GM19438 (cell line): ENCODE results near the gene AP1B1.
"Not testable (repeated sequence)": the region's sequence is repeated elsewhere in the genome, so short reads cannot be mapped to it uniquely, and the experiment has no call there.

ENCODE experiments used
- ATAC-seq: cut with Tn5 transposase; IDR thresholded peaks from one replicate; pipeline ENCODE4 v1.9.1; 2021; ENCODE audit warnings: low read depth; ENCODE audit not compliant: unreplicated experiment

Gene AP1B1

DNA sequence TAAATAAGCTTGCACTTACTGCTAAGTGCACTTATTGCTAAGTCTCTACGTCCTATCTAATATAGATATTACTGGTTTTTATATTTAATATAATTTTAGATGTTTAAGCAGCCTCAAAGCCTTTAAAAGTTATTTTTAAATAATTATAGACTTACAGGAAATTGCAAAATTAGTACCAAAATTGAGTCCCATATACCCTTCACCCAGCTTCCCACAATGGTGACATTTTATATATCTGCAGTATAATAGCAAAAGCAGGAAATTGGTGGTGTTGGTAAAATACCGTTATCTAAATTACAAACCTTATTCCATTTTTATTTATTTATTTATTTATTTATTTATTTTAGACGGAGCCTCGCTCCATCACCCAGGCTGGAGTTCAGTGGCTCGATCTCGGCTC is 1.9 kb upstream of the AP1B1 start:
- no peak for ATAC-seq

DNA sequence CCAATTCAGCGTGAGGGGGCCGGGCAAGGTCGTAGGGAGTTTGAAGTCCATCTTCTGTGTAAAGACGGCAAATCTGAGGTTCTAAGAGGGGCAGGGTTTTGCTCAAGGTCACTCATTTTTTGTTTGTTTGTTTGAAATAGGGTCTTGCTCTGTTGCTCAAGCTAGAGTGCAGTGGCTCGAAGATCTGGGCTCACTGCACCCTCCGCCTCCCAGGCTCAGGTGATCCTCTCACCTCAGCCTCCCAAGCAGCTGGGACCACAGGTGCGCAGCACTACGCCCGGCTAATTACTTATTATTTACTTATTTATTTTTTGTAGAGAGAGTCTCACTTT is 355 bp upstream of the AP1B1 start:
- ATAC-seq = peak; percentile 7

- ATAC-seq = no peak
These were observed 1.7 kb downstream of the AP1B1 start for GRCh38 chr22:29386708-29387107.

GRCh38 chr22:29385748-29386147 is 2.6 kb downstream of the AP1B1 start:
- ATAC-seq = no peak

DNA sequence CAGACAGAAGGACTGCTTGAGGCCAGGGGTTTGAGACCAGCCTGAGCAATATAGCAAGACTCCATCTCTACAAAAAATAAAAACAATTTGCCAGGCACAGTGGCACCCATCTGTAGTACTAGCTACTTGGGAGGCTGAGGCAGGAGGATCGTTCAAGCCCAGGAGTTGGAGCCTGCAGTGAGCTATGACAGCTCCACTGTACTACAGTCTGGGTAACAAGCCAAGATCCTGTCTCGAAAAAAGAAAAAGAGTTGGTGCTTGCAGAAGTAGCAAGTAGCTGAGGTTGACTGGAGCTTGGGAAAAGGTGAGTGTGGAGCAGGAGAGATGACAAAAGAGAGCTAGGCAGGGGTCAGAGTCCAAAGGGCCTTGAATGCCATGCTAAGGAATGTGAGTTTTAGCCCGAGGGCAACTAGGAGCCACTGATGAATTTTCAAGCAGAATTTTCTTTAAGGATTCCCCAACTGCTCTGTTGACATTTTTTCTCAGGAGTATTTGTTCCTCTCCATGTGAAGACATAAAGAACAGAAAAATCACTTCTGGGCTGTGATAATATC is 3.1 kb downstream of the AP1B1 start:
- ATAC-seq = no peak

GRCh38 chr22:29383740-29384139 is 4.6 kb downstream of the AP1B1 start:
- ATAC-seq = no peak

DNA sequence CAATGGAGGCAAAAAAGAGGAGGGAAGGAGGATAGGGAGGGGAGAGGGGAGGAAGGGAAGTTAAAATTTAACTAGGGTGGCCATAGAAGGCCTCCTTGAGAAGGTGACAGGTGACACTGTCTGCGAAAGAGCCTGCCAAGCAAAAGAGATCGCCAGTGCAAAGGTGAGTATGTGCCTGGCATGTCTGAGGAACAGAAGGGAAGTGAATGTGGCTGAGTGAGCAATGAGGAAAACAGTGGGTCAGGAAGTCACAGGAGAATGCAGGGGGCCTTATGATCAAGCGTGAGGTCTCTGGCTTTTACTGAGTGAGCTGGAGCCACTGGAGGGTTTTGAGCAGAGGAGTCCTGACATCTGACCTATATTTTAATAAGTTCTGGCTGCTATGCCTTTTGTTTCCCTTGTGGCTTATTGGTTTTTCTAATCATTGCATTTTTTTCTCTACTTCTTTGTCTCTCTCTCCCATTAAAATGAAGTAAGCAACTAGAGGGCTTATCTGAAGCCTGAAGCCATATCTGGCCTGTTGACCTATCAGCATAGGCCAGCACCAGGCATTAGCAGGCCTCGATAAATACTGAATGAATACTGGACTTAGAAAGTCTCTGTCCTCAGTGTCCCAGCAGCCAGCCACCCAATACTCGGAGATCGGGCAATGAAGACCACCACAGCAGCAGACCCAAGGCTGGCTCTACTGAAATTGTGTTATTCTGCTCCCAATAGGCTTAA is 5.6 kb downstream of the AP1B1 start:
- no peak for ATAC-seq

DNA sequence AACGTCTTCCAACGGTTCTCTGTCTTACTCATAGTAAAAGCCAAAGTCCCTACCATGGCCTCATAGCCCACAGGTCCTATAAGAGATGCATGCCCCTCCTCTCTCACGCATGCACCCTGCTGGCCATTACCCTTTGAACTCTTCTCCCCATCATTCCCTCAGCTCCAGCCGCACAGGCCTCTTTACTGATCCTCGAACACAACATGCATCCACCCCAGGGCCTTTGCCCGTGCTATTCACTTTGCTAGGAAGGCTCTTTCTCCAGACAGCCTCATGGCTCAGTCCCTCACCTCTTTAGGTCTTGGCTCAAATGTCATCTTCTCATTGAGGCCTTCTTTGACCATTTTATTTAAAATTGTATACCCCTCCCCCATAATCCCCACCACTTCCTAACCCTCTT is 7.5 kb downstream of the AP1B1 start:
- no peak for ATAC-seq

DNA sequence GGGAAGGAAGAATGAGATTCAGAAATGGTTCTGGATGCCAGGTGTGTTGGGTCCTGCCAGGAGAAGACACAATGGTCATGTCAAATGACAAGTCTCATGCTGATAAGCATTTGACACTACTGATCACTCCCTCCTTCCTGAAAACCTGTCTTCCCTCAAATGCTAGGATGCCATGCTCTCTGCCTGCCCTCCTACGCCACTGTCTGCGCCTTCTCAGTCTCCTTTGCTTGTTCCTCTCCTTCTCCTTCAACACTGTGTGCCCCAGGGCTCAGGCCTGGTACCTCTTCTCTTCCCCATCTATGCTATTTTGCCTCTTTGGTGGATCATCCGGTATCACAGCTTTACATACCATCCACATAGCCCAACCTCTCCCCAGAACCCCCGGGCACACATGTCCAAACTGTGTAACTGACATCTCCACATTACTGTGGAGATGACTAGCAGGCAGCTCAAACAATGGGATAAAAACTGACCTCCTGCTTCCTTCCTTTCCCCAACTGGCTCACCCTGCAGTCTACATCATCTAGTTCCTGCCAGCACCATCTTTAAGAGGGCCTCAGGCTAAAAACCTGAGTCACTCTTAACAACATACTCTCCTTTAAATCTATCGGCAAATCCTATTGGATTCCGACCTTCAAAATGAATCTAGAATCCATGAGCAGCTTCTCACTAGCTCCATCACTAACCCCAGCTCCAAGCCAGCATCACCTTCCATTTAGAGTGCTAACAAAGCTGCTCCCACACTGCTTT is 8.2 kb downstream of the AP1B1 start:
- ATAC-seq = no peak

- ATAC-seq = no peak
These were observed 9.1 kb downstream of the AP1B1 start for GRCh38 chr22:29379258-29379657.

GRCh38 chr22:29377979-29378378 is 10.4 kb downstream of the AP1B1 start:
- ATAC-seq = no peak

GRCh38 chr22:29376705-29377104 is 11.7 kb downstream of the AP1B1 start:
- ATAC-seq = not testable (repeated sequence)

GRCh38 chr22:29375398-29376076 is 12.8 kb downstream of the AP1B1 start:
- no peak for ATAC-seq

DNA sequence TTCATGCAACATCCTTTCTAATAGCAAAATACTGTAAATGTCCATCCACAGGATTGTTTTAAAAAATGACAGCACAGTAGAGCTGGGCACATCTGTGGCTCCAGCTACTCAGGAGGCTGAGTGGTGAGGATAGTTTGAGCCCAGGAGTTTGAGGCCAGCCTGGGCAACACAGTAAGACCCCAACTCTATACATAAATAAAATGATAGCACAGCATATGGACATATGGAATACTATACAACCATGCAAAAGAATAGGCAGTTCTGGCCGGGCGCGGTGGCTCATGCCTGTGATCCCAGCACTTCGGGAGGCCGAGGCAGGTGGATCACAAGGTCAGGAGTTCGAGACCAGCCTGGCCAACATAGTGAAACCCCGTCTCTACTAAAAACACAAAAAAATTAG is 13.6 kb downstream of the AP1B1 start:
- not testable (repeated sequence) for ATAC-seq

DNA sequence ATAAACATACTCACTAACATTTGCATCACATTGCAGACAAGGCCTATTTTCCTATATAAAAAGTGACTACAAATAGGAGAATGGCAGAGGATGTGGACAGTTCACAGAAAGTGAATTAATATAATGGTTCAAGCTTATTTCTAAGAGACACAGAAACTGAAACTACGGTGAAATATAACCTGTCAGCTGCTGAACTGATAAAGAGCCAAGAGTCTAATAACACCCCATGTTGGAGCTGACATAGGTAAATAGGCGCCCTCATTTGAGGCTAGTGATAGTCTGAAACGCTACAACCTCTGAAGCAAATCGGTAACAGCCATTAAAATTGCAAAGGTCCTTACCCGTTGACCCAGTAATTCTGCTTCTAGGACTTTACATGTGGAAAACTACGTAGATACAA is 14.0 kb downstream of the AP1B1 start:
- no peak for ATAC-seq

- ATAC-seq = no peak
These were observed 17.8 kb downstream of the AP1B1 start for GRCh38 chr22:29370537-29370936.

GRCh38 chr22:29369460-29369859 is 18.9 kb downstream of the AP1B1 start:
- no peak for ATAC-seq

GRCh38 chr22:29359469-29359868 is 28.9 kb downstream of the AP1B1 start:
- ATAC-seq = no peak

DNA sequence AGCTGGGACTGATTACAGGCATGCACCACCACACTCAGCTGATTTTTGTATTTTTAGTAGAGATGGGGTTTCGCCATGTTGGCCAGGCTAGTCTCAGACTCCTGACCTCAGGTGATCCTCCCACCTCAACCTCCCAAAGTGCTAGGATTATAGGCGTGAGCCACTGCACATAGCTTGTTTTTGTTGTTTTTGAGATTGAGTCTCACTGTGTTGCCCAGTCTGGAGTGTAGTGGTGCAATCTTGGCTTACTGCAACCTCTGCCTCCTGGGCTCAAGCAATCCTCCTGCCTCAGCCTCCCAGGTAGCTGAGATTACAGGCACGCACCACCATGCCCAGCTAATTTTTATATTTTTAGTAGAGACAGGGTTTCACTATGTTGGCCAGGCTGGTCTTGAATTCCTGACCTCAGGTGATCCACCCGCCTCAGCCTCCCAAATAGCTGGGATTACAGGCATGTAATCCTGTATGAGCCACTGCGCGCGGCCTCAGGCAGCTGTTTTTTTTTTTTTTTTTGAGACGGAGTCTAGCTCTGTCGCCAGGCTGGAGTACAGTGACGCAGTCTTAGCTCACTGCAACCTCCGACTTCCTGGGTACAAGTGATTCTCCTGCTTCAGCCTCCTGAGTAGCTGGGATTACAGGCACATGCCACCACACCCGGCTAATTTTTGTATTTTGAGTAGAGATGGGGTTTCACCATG is 31.0 kb downstream of the AP1B1 start:
- not testable (repeated sequence) for ATAC-seq

GRCh38 chr22:29353860-29354259 is 34.5 kb downstream of the AP1B1 start:
- ATAC-seq = no peak

GRCh38 chr22:29353286-29353685 is 35.1 kb downstream of the AP1B1 start:
- no peak for ATAC-seq
